IMR-90 (cell line): ENCODE results near the gene SNED1. TPM values are rescaled to one million over a fixed set of nuclear protein-coding genes. Genes with fewer than 3 reads are reported as not detected.

Experiments used
- ATAC-seq: fragments of 200-7000 bp; cut with Tn5 transposase; 2 replicates; pipeline ENCODE4 v1.9.1; 2020; ENCODE audit warnings: low read depth, mild to moderate bottlenecking, moderate library complexity
- BruUV-seq: library from RNA; stranded (reverse); fragments of 400-500 nt; replicated peaks from 2 replicates; lab custom pipeline; 2021; lab: Mats Ljungman, UMichigan
- CTCF ChIA-PET: fragments of 300-600 bp; formaldehyde crosslinking; extraction: SDS; loops from one replicate; lab custom pipeline; 2021; ENCODE audit warnings: antibody characterized with exemption; lab: Yijun Ruan, JAX
- POLR2A ChIA-PET: fragments of 300-600 bp; sonication (Branson Sonifier 250); formaldehyde crosslinking; loops from one replicate; lab custom pipeline; 2022; ENCODE audit warnings: antibody characterized with exemption; ENCODE audit not compliant: unreplicated experiment; lab: Charles Lee
- DNase-seq: peaks from one replicate; pipeline ENCODE4 v3.0.0; 2013
- H2AFZ ChIP-seq: replicated peaks from 2 replicates; pipeline ENCODE3; 2013; ENCODE audit warnings: low read length, mild to moderate bottlenecking; ENCODE audit not compliant: poor library complexity
- H2AK5ac ChIP-seq: 2 replicates; pipeline ENCODE4 v1.6.1; 2013; ENCODE audit warnings: low read depth, low read length, inconsistent platforms
- H2AK9ac ChIP-seq: replicated peaks from 2 replicates; pipeline ENCODE3; 2013; ENCODE audit warnings: mild to moderate bottlenecking, low read depth, low read length, moderate library complexity; ENCODE audit not compliant: poor library complexity
- H2BK120ac ChIP-seq: 2 replicates; pipeline ENCODE4 v1.6.1; 2013; ENCODE audit warnings: low read depth, low read length, inconsistent platforms
- H2BK15ac ChIP-seq: 3 replicates; pipeline ENCODE4 v1.6.1; 2013; ENCODE audit warnings: low read depth, low read length, inconsistent platforms
- H2BK20ac ChIP-seq: 2 replicates; pipeline ENCODE4 v1.6.1; 2013; ENCODE audit warnings: low read depth, mild to moderate bottlenecking, inconsistent platforms, low read length, moderate library complexity
- H2BK5ac ChIP-seq: 2 replicates; pipeline ENCODE4 v1.6.1; 2013; ENCODE audit warnings: mild to moderate bottlenecking, low read depth, low read length, inconsistent platforms; ENCODE audit not compliant: poor library complexity, severe bottlenecking
- H3K14ac ChIP-seq: replicated peaks from 2 replicates; pipeline ENCODE4 v1.6.1; 2013; ENCODE audit warnings: low read depth, low read length, inconsistent platforms
- H3K18ac ChIP-seq: 2 replicates; pipeline ENCODE4 v1.6.1; 2013; ENCODE audit warnings: low read depth, low read length, control low read depth
- H3K23ac ChIP-seq: 2 replicates; pipeline ENCODE4 v1.6.1; 2013; ENCODE audit warnings: low read depth, low read length, inconsistent platforms
- H3K27ac ChIP-seq: 2 replicates; pipeline ENCODE4 v1.5.1; 2013; ENCODE audit warnings: mild to moderate bottlenecking, control low read depth, low read length; ENCODE audit not compliant: insufficient read depth
- H3K27me3 ChIP-seq: 2 replicates; pipeline ENCODE4 v1.6.1; 2013; ENCODE audit warnings: low read length; ENCODE audit not compliant: control insufficient read depth, insufficient read depth
- H3K36me3 ChIP-seq: 2 replicates; pipeline ENCODE4 v1.6.1; 2013; ENCODE audit warnings: low read length, mixed read lengths; ENCODE audit not compliant: control insufficient read depth, insufficient read depth
- H3K4ac ChIP-seq: 2 replicates; pipeline ENCODE4 v1.6.1; 2013; ENCODE audit warnings: low read depth, low read length, inconsistent platforms
- H3K4me1 ChIP-seq: 2 replicates; pipeline ENCODE4 v1.6.1; 2013; ENCODE audit warnings: low read length, mixed read lengths; ENCODE audit not compliant: control insufficient read depth, insufficient read depth
- H3K4me2 ChIP-seq: 2 replicates; pipeline ENCODE4 v1.6.1; 2013; ENCODE audit warnings: low read depth, mild to moderate bottlenecking, control low read depth, low read length, moderate library complexity
- H3K4me3 ChIP-seq: 2 replicates; pipeline ENCODE4 v1.5.1; 2013; ENCODE audit warnings: low read depth, mild to moderate bottlenecking, control low read depth, low read length, moderate library complexity; ENCODE audit not compliant: insufficient read depth
- H3K56ac ChIP-seq: 2 replicates; pipeline ENCODE4 v1.6.1; 2013; ENCODE audit warnings: low read length, inconsistent platforms; ENCODE audit not compliant: insufficient read depth; ENCODE audit errors: extremely low read depth
- H3K79me1 ChIP-seq, 2 experiments: 2 replicates each; pipeline ENCODE4 v1.6.1; 2013; ENCODE audit warnings: low read length in 2 of 2, inconsistent platforms in 1 of 2, low read depth in 1 of 2
- H3K9ac ChIP-seq: 2 replicates; pipeline ENCODE4 v1.6.1; 2013; ENCODE audit warnings: low read depth, low read length, control low read depth
- H3K9me1 ChIP-seq: 2 replicates; pipeline ENCODE4 v1.6.1; 2013; ENCODE audit warnings: low read length, inconsistent platforms; ENCODE audit not compliant: insufficient read depth
- H3K9me3 ChIP-seq: 2 replicates; pipeline ENCODE4 v1.6.1; 2013; ENCODE audit warnings: low read length; ENCODE audit not compliant: control insufficient read depth, insufficient read depth
- H4K20me1 ChIP-seq: 2 replicates; pipeline ENCODE4 v1.6.1; 2013; ENCODE audit warnings: low read length, inconsistent platforms; ENCODE audit not compliant: insufficient read depth
- H4K5ac ChIP-seq: 2 replicates; pipeline ENCODE4 v1.6.1; 2013; ENCODE audit warnings: mild to moderate bottlenecking, low read depth, low read length, control low read depth
- H4K8ac ChIP-seq, 2 experiments: 2 replicates each; pipeline ENCODE4 v1.6.1; 2013; ENCODE audit warnings: low read depth in 2 of 2, low read length in 2 of 2, control low read depth in 1 of 2, inconsistent platforms in 1 of 2
- H4K91ac ChIP-seq: 2 replicates; pipeline ENCODE4 v1.6.1; 2013; ENCODE audit warnings: low read depth, low read length, inconsistent platforms; ENCODE audit not compliant: insufficient read depth
- CEBPB ChIP-seq: IDR thresholded peaks from 2 replicates; pipeline ENCODE4 v1.6.1; 2012; ENCODE audit warnings: low read depth, low read length, improper control_type of control experiment
- CHD1 ChIP-seq: IDR thresholded peaks from 2 replicates; pipeline ENCODE4 v1.6.1; 2012; ENCODE audit warnings: low read depth, low read length, improper control_type of control experiment
- ELK1 ChIP-seq: fragments of 150-350 bp; IDR thresholded peaks from 2 replicates; pipeline ENCODE4 v1.6.1; 2016; ENCODE audit warnings: low read depth, mild to moderate bottlenecking, low read length, moderate library complexity, borderline replicate concordance
- MXI1 ChIP-seq: IDR thresholded peaks from 2 replicates; pipeline ENCODE4 v1.6.1; 2012; ENCODE audit warnings: low read depth, mild to moderate bottlenecking, low read length, moderate library complexity, borderline replicate concordance
- RAD21 ChIP-seq: IDR thresholded peaks from 2 replicates; pipeline ENCODE4 v1.6.1; 2012; ENCODE audit warnings: low read length, improper control_type of control experiment
- WGBS, 2 experiments: methylation state at CpG; one replicate each; pipeline versions ENCODE4 v1.1.5 to v1.1.7; 2013; ENCODE audit warnings: missing lambda C conversion rate in 2 of 2; ENCODE audit not compliant: insufficient read length in 1 of 2; ENCODE audit errors: extremely low coverage in 2 of 2; 5-methylcytosine and 5-hydroxymethylcytosine counted together
- dilution Hi-C: fragments of 300-500 bp; cut with HindIII; formaldehyde crosslinking; loops from one replicate; pipeline ENCODE4 v1.14.3; 2018; ENCODE audit warnings: low sequenced_read_pairs; ENCODE audit not compliant: unreplicated experiment
- in situ Hi-C: fragments of 300-500 bp; cut with MboI; formaldehyde crosslinking; loops from 3 replicates; pipeline ENCODE4 v1.14.3; 2019; ENCODE audit warnings: low sequenced_read_pairs, inconsistent platforms, mixed read lengths
- intact Hi-C: fragments of 100-400 bp; cut with micrococcal nuclease; formaldehyde crosslinking; loops from 2 replicates; pipeline ENCODE4 v1.10.0; 2022
- polyA plus RNA-seq, 3 experiments: library from polyadenylated mRNA; depleted of rRNA; stranded (reverse); fragments of >200 nt; gene quantifications; 2 replicates each; pipeline ENCODE4 v1.2.3, GENCODE V29; 2012; ENCODE audit warnings: low replicate concordance in 1 of 3
- total RNA-seq: library from RNA; depleted of rRNA; stranded (reverse); fragments of >200 nt; gene quantifications from 2 replicates; pipeline ENCODE4 v1.2.3, GENCODE V29; 2012

The SNED1 gene
- total and polyA plus RNA-seq, 2 of the 4 experiments (the other 2 are of a cell fraction): 1.1 to 3.4 TPM

- H2AK9ac ChIP-seq: no peak overlapping the region
- H2AFZ ChIP-seq: no peak overlapping the region
- H3K4me1 ChIP-seq: no peaks in the 10 kb centered on the region
- no peak overlapping the region for H3K23ac ChIP-seq
- H3K36me3 ChIP-seq: peaks cover 20% of the 10 kb centered on the region
- dilution Hi-C loops: no loop called here
- ATAC-seq (no peak), DNase-seq (no peak)
- H4K20me1 ChIP-seq: no peaks in the 10 kb centered on the region
- H4K91ac ChIP-seq: no peak overlapping the region
- WGBS, 2 experiments: no CpG with 5 or more reads among the region's 8 CpGs
- ChIA-PET CTCF (no interaction called here), POLR2A (no interaction called here)
- no peak overlapping the region for H3K14ac ChIP-seq
- no peak overlapping the region for H3K56ac ChIP-seq
- no peak overlapping the region for H3K27ac ChIP-seq
- H2BK120ac ChIP-seq: no peak overlapping the region
- no peaks in the 10 kb centered on the region for H3K79me1 ChIP-seq
- H3K4me3 ChIP-seq: no peak overlapping the region
- no peak overlapping the region for H2BK20ac ChIP-seq
- no peak overlapping the region for H3K4ac ChIP-seq
- BruUV-seq: no TSS peak
- H2AK5ac ChIP-seq: no peak overlapping the region
- TF ChIP-seq CEBPB (no peak), ELK1 (no peak), RAD21 (no peak), MXI1 (no peak), CHD1 (no peak)
- no peak overlapping the region for H4K5ac ChIP-seq
- no peak overlapping the region for H3K4me2 ChIP-seq
- H2BK15ac ChIP-seq: no peak overlapping the region
- no peak overlapping the region for H3K18ac ChIP-seq
- intact Hi-C loops: no loop called here
- H3K9me3 ChIP-seq: no peaks in the 10 kb centered on the region
- no peak overlapping the region for H2BK5ac ChIP-seq
- no peak overlapping the region for H4K8ac ChIP-seq
- in situ Hi-C loops: no loop called here
- H3K9me1 ChIP-seq: no peaks in the 10 kb centered on the region
- no peaks in the 10 kb centered on the region for H3K27me3 ChIP-seq
- no peak overlapping the region for H3K9ac ChIP-seq
Measured at GRCh38 chr2:241053576-241054251, 55.3 kb downstream of the SNED1 start.
